ENCODE results near the gene CYTH3.
"Not testable (repeated sequence)": the region's sequence is repeated elsewhere in the genome, so short reads cannot be mapped to it uniquely, and the experiment has no call there.

CYTH3 gene

DNA sequence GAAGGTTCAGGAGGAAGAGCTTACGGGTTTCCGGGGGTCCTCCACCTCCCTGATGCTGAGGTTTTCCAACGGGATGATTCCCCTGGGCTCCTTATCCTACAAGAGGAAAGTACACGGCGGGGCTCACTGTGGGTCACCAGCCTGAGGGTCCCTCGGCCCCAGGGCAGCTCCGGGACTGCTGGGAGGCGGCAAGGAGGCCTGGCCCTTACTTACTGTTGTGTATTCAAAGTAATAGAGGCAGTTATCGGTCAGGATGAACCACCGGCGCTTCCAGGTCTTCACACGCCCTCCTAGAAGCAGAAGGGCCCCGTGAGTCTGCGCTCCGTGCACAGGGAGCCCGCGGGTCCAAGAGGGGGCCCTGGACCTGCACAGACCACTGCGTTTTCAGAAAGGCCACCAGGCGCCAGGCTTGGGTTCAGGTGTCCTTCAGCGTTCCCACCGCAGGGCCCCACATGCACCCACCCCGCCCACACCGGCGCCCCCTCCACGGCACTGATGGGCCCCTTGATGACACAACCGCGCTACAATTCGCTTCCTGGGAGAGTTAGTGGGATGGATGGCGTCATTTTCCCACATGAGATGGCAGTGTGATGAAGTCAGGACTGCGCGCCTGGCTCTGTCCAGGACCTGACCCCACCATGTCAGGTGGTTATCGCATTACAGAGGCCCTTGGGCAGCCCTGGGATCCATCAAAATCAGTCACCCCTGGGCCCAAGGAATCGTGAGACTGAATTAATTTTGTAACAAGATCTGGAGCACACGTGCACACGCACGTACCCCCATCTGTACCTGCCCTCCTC, 106.7 kb downstream of the CYTH3 start:
- peak; percentile 39 for DNase-seq (ENCODE audit: low read depth)

DNA sequence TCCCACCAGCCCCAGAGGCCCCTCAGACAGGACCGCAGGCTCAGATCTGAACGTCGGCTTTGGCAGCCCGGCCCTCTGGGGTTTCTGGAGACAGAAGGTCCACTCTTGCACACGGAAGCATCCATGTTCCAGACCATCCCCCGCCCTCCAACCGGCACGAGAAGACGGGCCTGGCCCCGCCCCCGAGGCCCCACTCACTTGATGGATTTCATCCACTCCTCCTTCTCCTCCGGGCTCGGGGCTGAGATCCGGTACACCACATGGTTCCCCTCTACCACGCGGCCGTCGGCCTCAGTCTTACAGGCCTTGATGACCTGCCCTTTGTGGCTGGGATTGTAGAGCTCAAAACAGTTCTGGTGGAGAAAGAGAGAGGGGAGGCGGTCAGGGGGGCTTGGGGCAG, 107.3 kb downstream of the CYTH3 start:
- DNase-seq (ENCODE audit: low read depth) = no peak

DNA sequence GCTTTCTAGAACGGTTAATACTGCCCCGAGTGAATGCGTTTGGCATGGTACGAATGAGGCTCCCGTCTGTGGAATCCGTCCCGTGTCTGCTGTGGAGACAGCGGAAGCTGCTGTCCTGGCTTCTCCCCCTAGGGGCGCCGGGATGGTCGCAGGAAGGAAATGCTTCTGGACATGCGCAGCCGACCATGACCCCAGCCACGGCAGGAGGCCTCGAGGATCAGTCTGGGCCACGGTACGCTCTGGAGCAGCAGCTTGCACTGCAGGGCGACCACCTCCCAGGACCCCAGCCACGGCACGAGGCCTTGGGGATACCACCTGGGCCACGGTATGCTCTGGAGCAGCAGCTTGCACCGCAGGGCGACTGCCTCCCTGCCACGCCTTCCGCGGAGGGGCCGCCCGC, 107.9 kb downstream of the CYTH3 start:
- DNase-seq (ENCODE audit: low read depth) = no peak

DNA sequence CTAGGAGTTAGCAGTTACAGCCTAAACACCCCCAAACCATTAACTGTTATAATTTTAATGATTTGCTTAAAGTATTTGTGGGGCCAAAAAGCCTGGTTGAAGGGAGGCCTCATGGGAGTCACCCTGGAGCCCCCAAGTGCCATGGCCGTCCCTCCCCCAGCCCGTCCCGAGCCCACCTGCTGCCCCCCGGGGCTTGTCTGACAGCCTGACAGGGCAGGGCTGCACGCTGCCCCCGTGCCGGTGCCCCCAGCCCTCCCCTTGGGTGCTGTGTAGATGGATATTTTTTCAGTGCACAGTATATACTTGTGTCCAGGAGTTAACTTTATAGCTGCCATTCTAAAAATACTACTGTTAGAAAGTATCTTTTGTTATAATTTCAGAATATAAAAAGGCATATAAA, 108.4 kb downstream of the CYTH3 start:
- DNase-seq (ENCODE audit: low read depth) = no peak

DNA sequence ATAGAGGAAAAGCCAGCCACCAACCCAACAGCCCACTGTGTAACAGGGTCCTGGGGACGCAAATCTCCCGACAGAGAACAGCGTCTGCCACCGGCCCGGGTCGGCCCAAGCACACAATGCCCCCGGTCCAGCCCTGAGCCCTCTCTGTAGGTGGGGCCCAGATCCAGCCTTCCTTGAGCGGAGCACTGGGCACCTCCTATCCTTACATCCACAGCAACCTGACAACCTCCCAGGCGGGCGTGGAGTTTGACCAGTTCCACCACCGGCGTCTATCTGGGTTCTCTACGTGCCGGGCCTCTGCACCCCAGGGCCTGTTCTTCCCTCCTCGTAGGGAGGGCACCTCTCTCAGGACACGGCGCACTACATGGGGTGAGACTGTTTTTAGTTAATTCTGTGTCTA, 109.0 kb downstream of the CYTH3 start:
- no peak for DNase-seq (ENCODE audit: low read depth)

DNA sequence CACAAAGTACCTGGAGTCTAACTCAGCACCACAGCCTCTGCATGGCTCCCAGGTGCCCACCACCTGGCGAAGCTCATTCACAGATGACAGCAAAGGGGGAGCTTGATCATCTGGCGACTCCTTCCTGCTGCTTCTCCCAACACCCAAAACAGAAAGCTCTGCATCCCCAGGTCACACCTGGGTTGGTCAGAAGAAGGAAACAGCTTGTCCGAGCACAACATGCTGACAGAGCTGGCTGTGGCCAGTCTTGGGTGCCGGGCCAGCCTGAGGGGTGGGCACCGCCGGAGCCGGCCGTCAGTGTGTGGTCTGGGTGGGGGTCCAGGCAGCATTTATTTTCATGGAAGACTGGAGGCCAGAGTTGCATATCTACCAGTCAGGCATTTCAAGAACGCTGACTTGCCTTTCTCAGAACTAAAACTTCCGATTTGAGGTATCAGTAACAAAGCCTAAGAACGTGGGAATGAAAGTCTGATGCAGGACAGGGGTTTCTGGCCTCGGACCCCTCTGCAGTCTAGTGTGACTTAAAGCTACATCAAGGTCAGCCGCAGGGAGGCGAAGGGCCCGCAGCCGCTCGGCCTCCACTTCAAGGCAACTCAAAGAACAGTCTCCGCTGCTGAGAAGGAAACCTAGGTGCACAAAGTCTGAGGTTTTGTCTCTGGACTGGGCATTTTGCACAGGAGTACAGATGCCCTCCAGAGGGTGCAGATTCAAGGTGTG, 109.6 kb downstream of the CYTH3 start:
- DNase-seq (ENCODE audit: low read depth) = no peak

DNA sequence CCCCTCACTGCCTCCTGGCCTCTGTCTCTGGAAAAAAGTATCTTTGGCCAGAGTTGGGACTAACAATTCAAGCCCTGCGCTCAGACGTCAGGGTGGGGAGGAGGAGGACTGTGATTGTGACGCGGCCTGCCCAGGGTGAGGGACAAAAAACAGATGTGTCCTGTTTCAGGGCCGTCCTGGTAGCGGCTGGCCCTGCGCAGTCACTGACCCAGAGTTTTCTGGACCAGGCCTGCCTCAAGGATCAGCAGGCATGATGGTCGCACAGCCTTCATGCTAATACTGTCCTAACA, 110.1 kb downstream of the CYTH3 start:
- DNase-seq (ENCODE audit: low read depth) = no peak

DNA sequence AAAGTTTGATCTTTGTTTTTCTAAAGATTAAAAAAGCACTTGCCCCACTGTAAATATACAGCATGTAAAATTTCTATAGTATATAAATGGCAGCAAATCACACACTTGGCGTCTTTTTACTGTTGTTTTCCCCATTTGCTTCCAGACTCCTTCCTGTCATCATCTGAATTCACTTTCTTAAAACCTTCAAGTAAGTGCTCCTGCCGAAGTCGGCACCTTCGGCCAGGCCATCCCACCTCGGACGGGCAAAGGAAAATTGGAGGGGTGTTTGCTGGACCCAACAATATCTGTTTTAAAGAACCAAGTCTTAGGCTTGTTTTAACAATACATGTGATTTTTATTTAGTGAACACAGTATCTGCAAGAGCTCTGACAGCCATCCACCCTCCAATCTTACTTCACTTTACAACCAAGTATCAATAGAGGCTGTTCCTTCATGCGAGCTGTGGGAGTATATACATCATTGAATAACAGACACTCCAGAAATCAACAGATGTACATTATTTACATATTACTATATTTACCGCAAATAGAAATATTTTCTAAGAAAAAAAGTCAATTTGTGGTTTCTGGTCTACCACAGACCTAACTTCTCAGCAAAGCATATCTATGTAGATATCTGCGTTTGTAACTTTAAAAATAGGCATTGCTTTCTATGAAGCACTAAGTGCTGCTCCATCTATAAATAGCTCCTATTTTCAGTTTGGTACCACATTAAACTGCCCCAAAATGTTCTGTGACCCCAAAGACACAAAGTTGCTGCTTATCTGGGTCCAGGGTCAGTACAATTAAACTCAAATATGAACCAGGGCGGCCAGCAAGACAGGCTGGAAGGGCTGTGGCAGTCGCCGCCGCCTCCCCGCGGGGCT, 110.7 kb downstream of the CYTH3 start:
- DNase-seq (ENCODE audit: low read depth) = no peak

DNA sequence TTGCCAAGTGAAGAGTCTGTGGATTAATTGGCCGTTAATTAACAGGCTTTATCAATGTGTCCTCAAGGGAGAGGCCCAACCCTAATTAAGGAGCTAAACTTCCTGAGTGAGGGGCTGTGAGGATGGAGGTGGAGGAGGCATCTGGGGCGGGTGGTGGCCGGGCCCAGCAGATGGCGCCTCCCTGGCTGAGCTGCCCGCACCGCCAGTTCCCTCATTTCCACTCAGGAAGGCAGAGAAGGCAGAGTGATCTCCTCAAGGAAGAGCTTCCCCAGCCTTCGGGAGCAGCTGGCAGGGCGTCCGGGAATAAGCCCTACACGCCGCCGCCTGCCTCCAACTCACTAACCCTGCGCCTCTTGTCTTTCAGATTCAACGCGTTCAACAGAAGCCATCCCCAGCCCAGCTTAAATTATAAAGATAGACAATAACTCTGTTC, 112.2 kb downstream of the CYTH3 start:
- peak; percentile 57 for DNase-seq (ENCODE audit: low read depth)

DNA sequence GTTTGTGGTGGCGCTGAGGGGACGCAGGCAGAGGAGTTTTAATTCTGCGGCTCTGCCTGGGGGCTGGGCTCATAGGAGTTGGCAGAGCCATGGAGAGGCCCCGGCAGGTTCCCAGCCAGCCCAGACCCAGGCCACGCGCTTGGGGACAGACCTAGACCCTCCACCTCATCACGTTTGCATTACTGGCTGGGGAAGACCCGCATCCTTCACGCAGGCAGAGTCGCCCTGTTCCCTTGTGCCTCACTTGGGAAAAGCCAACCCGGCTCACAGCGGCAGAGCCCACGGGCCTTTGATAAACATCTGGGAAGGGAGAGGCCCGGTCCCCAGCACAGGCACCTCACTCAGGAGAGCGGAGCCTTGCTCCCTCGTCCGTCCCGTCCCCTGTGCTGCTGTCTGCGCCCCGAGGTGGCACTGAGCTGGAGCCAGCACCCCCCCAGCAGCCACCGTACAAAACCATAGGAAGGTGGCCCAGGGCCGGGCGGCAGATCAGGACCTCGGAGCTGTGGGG, 112.8 kb downstream of the CYTH3 start:
- no peak for DNase-seq (ENCODE audit: low read depth)

DNA sequence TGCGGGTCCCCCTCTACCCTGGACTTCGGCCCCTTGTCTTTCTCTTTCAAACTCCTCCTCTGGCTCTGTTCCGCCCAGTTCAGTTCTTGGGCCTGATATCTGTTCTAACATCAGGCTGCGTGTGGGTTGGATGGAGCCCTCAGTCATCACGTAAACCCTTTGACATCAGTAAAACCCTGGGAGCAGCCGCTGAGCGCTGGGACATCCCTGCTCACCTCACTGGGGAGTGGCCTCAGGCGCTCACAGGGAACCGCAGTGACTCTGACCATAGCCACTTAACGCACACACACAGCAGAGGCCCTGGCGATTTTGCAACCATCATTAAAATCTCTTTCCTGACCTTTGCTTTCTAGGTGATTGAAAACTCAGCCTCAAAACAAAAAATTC, 113.3 kb downstream of the CYTH3 start:
- no peak for DNase-seq (ENCODE audit: low read depth)

DNA sequence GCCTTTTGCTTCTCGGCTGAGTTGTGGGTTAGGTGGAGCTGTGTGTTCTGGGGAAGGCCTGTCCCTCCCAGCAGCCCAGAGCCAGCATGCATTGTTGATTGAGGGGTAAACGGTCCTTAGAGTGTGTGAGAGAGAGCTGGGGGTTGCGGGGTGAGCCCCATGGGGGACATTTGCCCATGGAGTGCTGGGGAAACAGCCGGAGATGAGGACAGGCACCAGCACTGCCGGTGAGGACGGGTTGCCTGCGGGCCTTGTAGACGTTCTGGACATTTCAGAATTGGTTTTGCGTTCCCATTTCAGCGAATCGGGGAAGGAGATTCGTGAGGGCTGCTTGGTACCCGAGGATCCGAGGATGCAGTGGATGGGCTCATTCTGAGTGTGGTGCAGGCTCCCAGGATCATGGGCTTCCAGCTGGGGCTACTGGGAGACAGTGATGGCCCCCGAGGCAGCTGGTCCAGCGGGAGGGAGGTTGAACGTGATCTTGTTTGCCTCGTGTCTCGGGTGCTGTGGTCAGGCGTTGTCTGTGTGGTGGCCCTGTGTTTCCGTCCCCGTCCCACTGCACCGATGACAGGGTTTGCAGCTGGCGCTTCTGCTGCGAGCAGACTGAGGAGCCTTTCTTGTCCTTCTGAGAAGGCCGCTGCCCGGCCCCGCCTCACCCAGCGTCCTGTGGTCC, 113.9 kb downstream of the CYTH3 start:
- no peak for DNase-seq (ENCODE audit: low read depth)

DNA sequence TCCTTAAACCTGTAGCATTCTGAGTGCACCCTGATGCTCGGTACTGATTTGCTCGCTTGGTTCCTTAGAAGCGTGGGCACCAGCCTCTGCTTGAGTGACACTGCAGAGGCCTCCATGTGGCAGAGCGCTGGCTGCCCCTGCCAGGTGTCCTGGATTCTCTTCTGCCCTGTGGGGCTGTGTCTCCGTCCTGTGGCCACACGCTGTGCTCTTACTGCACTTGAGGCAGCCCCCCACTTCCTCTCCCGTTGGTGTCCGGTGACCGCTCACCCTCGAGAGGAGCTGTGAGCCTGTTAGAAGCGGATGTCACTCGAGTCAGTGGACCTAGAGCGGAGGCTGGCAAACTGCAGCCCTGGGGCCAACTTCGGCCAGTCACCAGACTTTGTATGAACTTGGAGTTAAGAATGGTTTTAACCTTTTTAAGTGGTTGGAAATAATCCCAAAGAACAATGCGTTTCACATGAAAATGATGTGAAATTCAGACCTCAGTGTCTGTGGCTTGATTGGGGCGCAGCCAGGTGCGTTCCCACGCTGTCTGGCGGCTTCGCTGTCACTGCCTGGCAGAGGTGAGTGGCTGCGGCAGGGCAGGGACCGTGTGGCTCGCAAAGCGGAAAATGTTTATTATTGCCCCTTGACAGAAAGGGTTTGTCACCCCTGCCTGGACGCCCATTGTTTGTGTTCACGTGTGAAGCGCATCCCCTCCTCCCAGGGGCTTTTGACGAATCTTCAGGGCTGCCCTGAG, 114.6 kb downstream of the CYTH3 start:
- DNase-seq (ENCODE audit: low read depth) = no peak

DNA sequence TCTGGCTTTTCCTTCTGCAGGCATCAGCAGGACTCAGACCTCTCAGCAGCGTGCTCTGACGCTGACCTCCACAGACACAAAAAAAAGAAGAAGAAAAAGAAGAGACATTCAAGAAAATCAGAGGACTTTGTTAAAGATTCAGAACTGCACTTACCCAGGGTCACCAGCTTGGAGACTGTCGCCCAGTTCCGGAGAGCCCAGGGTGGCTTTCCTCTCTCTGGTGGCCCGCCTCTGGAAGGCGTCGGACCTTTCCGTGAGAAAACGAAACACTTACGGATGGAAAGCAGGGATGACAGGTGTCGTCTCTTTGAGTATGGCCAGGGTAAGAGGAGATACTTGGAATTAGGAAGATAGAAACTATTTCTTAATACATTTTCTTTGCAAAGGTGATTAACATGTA, 115.7 kb downstream of the CYTH3 start:
- DNase-seq (ENCODE audit: low read depth) = no peak

DNA sequence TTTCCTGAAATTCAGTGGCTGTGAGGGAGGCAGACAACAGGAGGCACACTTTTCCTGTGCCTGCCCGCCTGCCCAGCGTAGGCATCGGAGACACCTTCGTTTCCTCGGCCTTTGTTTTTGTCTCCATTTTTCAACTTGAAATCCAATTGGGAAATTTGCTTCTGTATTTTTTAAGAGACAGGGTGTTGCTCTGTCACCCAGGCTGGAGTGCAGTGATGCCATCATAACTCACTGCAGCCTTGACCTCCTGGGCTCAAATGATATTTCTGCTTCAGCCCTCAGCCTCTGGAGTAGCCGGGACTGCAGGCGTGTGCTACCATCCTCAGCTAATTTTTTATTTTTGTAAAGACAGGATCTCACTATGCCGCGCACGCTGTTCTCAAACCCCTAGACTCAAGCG, 116.8 kb downstream of the CYTH3 start:
- DNase-seq (ENCODE audit: low read depth) = no peak

DNA sequence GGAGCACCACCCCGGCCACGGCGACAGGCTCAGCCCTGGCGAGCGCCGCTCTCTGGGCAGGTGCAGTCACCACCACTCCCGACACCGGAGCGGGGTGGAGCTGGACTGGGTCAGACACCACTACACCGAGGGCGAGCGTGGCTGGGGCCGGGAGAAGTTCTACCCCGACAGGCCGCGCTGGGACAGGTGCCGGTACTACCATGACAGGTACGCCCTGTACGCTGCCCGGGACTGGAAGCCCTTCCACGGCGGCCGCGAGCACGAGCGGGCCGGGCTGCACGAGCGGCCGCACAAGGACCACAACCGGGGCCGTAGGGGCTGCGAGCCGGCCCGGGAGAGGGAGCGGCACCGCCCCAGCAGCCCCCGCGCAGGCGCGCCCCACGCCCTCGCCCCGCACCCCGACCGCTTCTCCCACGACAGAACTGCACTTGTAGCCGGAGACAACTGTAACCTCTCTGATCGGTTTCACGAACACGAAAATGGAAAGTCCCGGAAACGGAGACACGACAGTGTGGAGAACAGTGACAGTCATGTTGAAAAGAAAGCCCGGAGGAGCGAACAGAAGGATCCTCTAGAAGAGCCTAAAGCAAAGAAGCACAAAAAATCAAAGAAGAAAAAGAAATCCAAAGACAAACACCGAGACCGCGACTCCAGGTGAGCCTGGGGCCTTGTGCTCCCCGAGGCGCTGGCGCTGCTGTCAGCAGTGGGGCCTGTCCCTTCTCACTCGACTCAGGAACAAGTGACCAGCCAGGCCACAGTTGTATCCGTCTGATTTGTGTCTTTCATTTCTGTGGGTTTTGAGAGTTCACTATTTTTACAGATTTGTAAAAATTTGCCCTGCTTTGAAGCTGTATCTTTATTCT, 117.7 kb downstream of the CYTH3 start:
- DNase-seq (ENCODE audit: low read depth) = no peak

DNA sequence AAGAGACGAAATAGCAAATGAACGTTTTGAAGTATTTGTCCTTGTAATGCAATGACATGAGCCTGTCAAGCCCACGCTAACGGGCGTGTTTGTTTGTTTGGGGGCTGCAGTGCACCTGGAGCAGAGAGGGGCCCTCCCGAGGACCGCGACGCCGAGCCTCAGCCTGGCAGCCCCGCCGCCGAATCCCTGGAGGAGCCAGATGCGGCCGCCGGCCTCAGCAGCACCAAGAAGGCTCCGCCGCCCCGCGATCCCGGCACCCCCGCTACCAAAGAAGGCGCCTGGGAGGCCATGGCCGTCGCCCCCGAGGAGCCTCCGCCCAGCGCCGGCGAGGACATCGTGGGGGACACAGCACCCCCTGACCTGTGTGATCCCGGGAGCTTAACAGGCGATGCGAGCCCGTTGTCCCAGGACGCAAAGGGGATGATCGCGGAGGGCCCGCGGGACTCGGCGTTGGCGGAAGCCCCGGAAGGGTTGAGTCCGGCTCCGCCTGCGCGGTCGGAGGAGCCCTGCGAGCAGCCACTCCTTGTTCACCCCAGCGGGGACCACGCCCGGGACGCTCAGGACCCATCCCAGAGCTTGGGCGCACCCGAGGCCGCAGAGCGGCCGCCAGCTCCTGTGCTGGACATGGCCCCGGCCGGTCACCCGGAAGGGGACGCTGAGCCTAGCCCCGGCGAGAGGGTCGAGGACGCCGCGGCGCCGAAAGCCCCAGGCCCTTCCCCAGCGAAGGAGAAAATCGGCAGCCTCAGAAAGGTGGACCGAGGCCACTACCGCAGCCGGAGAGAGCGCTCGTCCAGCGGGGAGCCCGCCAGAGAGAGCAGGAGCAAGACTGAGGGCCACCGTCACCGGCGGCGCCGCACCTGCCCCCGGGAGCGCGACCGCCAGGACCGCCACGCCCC, 118.5 kb downstream of the CYTH3 start:
- no peak for DNase-seq (ENCODE audit: low read depth)

DNA sequence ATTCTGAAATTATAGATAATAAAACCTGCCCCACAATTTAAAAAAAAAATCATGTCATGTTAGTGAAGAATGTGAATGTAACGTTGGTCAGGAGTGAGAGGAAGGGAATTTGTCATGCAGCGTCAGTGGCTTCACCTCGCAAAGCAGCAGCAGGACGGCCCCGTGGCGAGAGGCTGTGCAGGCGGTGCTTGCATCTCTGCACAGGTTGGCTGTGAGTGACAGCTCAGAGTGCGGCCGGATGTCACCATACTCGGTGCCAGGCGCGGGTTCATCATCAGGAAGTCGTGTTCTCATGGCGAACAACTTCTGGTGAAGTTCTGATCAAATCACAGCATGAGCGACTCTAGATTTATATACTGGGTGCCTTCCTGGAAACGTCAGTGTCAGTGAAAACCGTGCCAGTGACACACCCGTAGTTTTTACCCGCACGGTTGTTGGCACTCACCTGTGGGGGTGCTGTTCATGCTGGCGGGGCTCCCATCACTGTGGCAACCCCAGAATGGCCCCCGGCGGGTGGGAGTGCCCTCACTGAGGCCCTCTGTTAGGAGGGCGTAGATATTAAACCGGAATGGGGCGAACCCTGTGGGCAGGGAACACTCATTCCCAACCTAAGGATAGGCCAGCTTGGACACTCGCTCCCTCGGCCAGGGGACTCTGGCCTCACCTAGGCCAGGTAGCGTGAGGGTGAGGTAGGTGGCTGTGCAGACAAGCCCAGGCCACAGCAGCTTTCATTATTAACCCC, 120.3 kb downstream of the CYTH3 start:
- no peak for DNase-seq (ENCODE audit: low read depth)

DNA sequence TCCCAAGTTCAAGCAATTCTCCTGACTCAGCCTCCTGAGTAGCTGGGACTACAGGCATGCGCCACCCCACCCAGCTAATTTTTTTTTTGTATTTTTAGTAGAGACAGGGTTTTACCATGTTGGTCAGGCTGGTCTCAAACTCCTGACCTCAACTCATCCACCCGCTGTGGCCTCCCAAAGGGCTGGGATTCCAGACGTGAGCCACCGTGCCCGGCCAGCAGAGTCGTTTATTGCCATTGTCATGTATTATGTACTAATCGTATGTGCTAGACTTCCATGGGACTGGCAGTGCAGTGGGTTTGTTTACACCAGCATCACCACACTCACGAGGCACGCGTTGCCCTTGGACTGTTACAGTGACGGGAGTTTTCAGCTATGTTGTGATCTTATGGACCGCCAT, 120.9 kb downstream of the CYTH3 start:
- not testable (repeated sequence) for DNase-seq (ENCODE audit: low read depth)
